NCI-H2107 treated with DMSO at 0.1 percent for 48 hours (cell line): Measurements from ENCODE around the gene IFIT3.
"Not testable (repeated sequence)": the region's sequence is repeated elsewhere in the genome, so short reads cannot be mapped to it uniquely, and the experiment has no call there.

ENCODE experiments used
- DNase-seq: peaks from one replicate; lab custom pipeline; 2025; ENCODE audit not compliant: unreplicated experiment; lab: John Stamatoyannopoulos, UW

IFIT3 gene

GRCh38 chr10:89332123-89332633 lies 4.4 kb downstream of the IFIT3 start:
- peak; percentile 21 for DNase-seq

- no peak for DNase-seq
Observed at GRCh38 chr10:89335226-89335625, 7.4 kb downstream of the IFIT3 start.

- no peak for DNase-seq
Observed at GRCh38 chr10:89336241-89336640, 8.4 kb downstream of the IFIT3 start.

- DNase-seq, result no peak
Observed at GRCh38 chr10:89337484-89337883, 9.7 kb downstream of the IFIT3 start.

- no peak for DNase-seq
Observed at GRCh38 chr10:89338713-89339112, 10.9 kb downstream of the IFIT3 start.

GRCh38 chr10:89339875-89340274 lies 12.1 kb downstream of the IFIT3 start:
- DNase-seq, result no peak

- DNase-seq, result no peak
Observed at GRCh38 chr10:89341649-89342048, 13.9 kb downstream of the IFIT3 start.

- DNase-seq, result no peak
Observed at GRCh38 chr10:89342206-89342958, 14.6 kb downstream of the IFIT3 start.

GRCh38 chr10:89343089-89343767 lies 15.4 kb downstream of the IFIT3 start:
- DNase-seq, result no peak

GRCh38 chr10:89344156-89344555 lies 16.4 kb downstream of the IFIT3 start:
- no peak for DNase-seq

- no peak for DNase-seq
Observed at GRCh38 chr10:89345367-89346000, 17.7 kb downstream of the IFIT3 start.

- no peak for DNase-seq
Observed at GRCh38 chr10:89346405-89347254, 18.8 kb downstream of the IFIT3 start.

- DNase-seq, result no peak
Observed at GRCh38 chr10:89347701-89348457, 20.1 kb downstream of the IFIT3 start.

- no peak for DNase-seq
Observed at GRCh38 chr10:89348481-89348880, 20.7 kb downstream of the IFIT3 start.

GRCh38 chr10:89348975-89349374 lies 21.2 kb downstream of the IFIT3 start:
- no peak for DNase-seq

- DNase-seq, result not testable (repeated sequence)
Observed at GRCh38 chr10:89350631-89351315, 23.0 kb downstream of the IFIT3 start.

- no peak for DNase-seq
Observed at GRCh38 chr10:89351412-89351779, 23.6 kb downstream of the IFIT3 start.

- DNase-seq, result no peak
Observed at GRCh38 chr10:89351780-89352597, 24.2 kb downstream of the IFIT3 start.

GRCh38 chr10:89352802-89353201 lies 25.0 kb downstream of the IFIT3 start:
- no peak for DNase-seq
